Measurements from ENCODE around the gene DSC3. TPM values are rescaled to one million over a fixed set of nuclear protein-coding genes. Genes with fewer than 3 reads are reported as not detected.

The DSC3 gene
- total and polyA plus RNA-seq, 2 donors (not counting 3 experiments of a cell fraction or from before 2014, with no cell fraction given), result 0.04 to 0.18 TPM

DNA sequence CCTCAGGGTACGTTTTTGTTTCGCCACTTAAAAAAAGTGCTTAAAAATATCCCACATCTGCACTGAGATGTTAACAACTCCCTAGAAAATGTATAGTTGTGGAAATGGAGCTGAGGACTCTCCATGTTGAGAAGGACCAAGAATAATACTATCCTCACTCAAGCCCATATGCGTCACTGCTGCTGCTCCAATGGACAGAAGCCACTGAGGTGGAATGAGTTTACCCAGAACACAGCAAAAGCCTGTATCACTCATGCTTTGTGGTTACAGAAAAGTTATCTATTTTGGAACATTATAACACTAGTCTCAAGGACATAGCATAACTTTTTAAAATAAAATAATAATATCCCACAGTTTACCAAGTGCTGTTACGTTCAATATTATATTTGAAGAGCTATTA, 31.9 kb downstream of the DSC3 start:
- Histone ChIP-seq H3K9me3 (replicated peaks; ENCODE audit: control insufficient read depth, insufficient read depth, low read length) (no peaks in the 10 kb centered on the region), H3K9me1 (replicated peaks; ENCODE audit: control insufficient read depth, extremely low read depth, insufficient read depth, low read length) (no peaks in the 10 kb centered on the region), H3K9ac (replicated peaks; ENCODE audit: extremely low read depth, insufficient read depth, low read length) (no peak overlapping the region), H3K4me2 (ENCODE audit: insufficient read depth, low read length) (no peak overlapping the region), H3K27me3 (ENCODE audit: control insufficient read depth in 2 of 2, insufficient read depth in 2 of 2, low read length in 2 of 2) (no peaks in the 10 kb centered on the region), H2AFZ (ENCODE audit: low read depth, low read length) (no peak overlapping the region), H3K4me1 (ENCODE audit: control insufficient read depth, extremely low read depth, insufficient read depth, low read length) (no peaks in the 10 kb centered on the region), H4K20me1 (replicated peaks; ENCODE audit: control insufficient read depth, extremely low read depth, insufficient read depth, low read length) (no peaks in the 10 kb centered on the region), H3K4me3 (replicated peaks in 1 of 3; ENCODE audit: insufficient read depth in 1 of 3, low read depth in 1 of 3, low read length in 3 of 3) (no peak overlapping the region), H3K27ac (ENCODE audit: insufficient read depth, low read depth, low read length) (no peak overlapping the region), H3K36me3 (ENCODE audit: control insufficient read depth in 2 of 2, extremely low read depth in 1 of 2, insufficient read depth in 2 of 2, low read length in 2 of 2) (no peaks in the 10 kb centered on the region), H3K79me2 (ENCODE audit: control insufficient read depth, insufficient read depth, low read length) (no peaks in the 10 kb centered on the region)
- intact Hi-C loops (cut with micrococcal nuclease), result no loop called here
- TF ChIP-seq, protein P1, sequence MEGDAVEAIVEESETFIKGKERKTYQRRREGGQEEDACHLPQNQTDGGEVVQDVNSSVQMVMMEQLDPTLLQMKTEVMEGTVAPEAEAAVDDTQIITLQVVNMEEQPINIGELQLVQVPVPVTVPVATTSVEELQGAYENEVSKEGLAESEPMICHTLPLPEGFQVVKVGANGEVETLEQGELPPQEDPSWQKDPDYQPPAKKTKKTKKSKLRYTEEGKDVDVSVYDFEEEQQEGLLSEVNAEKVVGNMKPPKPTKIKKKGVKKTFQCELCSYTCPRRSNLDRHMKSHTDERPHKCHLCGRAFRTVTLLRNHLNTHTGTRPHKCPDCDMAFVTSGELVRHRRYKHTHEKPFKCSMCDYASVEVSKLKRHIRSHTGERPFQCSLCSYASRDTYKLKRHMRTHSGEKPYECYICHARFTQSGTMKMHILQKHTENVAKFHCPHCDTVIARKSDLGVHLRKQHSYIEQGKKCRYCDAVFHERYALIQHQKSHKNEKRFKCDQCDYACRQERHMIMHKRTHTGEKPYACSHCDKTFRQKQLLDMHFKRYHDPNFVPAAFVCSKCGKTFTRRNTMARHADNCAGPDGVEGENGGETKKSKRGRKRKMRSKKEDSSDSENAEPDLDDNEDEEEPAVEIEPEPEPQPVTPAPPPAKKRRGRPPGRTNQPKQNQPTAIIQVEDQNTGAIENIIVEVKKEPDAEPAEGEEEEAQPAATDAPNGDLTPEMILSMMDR (IDR thresholded peaks at IDR 0.05; ENCODE audit: extremely low read depth in 1 of 2, insufficient read depth in 1 of 2, low read depth in 1 of 2, low read length in 2 of 2), result no peak
- TF ChIP-seq MYC (IDR thresholded peaks at IDR 0.05; ENCODE audit: low read depth, low read length), result no peak
- no peak for TF ChIP-seq GATA2 (IDR thresholded peaks at IDR 0.05; ENCODE audit: insufficient read depth, insufficient read length, low read depth, low read length)
- TF ChIP-seq FOS (IDR thresholded peaks at IDR 0.05; ENCODE audit: borderline replicate concordance, insufficient read depth, low read length), result no peak
- no peak for TF ChIP-seq POLR2A (IDR thresholded peaks at IDR 0.05; ENCODE audit: low read depth, low read length)
- no peak for TF ChIP-seq POLR2AphosphoS5 (IDR thresholded peaks at IDR 0.05; ENCODE audit: insufficient read depth, low read depth, low read length)
- no peak for TF ChIP-seq EZH2 (IDR thresholded peaks at IDR 0.05; ENCODE audit: borderline replicate concordance, low read depth, low read length, severe bottlenecking)
- POLR2A ChIA-PET, result no interaction called here
- no TSS peak for BruUV-seq (replicated peaks)
- DNase-seq (ENCODE audit: low read depth, low spot score), result no peak
- FAIRE-seq, result no peak
- dilution Hi-C loops (cut with MboI; ENCODE audit: extremely low pct_ligation_motif_present, low sequenced_read_pairs), result no loop called here
- CTCF ChIA-PET, result no interaction called here
